Stimulated activated CD8-positive, alpha-beta memory T cell treated with anti-CD3 and anti-CD28 coated beads, Interleukin-12 subunit alpha, Interleukin-12 subunit beta, amount 100 ng/mL, for 4 hours (primary cell): Measurements from ENCODE around the gene CNOT4.
A peak's percentile ranks its signal among the peaks of the same experiment; 100 is the strongest.
"Not testable (repeated sequence)": the region's sequence is repeated elsewhere in the genome, so short reads cannot be mapped to it uniquely, and the experiment has no call there.

Experiments used
- DNase-seq: peaks from one replicate; pipeline ENCODE4 v3.0.0-alpha.2; 2020; ENCODE audit warnings: low read depth

CNOT4 gene

DNA sequence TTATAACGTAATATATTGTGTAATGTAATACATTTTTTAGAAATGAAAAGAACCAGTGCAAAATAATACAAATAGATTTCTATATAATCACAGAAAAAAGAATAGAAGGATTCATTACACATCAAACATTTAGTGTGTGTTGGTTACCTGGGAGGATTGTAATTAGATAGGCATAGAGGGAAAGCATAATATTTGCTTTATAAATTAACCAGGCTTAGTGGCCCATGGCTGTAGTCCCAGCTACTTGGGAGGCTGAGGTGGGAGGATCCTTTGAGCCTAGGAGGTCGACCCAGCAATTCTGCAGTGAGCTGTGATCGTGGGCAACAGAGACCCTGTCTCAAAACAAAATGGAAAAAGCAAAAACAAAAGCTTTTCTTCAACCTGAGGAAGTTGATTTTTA lies 5.0 kb upstream of the CNOT4 start:
- DNase-seq: no peak

DNA sequence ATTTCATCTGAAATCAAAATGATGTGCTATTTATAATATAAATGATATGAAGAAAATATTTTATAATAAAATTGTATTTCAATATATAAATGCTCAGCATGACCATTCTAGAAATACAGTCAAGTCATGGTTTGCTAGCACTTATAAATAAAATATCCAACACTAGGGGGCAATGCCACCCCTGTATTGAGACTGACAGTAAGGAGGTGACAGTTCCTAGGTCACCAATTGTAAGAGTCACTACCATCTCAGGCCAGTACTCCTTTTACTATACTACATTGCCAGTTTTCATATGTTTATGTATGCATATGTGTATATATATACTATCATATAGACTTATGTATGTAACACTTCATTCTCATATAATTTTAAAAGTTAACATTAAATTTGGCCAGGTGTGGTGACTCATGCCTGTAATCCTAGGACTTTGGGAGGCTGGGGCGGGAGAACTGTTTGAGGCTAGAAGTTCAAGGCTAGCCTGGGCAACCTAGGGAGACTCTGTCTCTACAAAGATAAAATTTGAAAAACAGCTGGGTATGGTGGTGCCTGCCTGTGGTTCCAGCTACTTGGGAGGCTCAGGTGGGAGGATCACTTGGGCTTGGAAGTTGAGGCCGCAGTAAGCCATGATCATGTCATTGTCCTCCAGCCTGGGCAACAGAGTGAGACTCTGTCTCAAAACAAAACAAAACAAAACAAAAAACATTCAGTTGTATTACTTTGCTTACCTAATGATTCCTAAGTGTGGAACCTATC lies 2.4 kb upstream of the CNOT4 start:
- no peak for DNase-seq

DNA sequence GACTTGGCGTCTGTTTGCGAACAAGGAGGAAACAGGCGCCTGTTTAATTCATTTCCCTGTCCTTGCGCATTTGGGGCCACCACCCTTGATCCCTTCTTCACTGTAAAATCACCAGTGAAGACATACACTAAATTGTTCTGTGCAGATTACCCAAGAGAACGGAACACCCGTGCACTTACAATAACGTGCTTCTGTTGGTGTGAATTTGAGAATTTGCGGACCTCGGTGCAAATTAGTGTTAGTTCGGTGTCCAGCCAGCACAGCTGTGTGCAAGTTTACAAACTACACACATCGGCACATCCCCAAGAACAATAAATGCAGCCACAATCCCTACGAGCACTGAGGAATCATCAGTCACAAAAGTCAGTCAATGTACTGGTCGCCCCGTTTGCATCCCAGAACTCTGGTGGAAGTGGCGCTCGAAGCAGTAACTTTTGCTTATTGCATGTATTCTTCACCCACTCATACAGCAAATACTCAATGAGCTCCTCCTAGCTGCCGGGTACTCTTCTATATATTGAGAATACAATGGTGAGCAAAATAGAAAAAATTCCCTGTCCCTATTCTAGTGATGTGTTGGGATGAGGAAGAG lies 786 bp upstream of the CNOT4 start:
- no peak for DNase-seq

DNA sequence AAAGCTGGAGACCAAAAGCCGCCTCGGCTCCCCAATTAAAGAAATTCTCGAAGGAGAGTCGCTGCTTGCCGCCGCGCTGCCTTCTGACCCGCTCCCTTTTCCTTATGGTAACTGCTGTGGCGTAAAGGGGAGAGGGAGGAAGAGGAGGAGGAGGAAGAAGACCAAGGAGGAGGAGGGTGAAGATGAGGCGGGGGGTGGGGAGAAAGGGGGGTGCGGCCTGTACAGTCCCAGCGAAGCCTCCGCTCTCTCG lies 388 bp downstream of the CNOT4 start:
- peak; percentile 6 for DNase-seq

DNA sequence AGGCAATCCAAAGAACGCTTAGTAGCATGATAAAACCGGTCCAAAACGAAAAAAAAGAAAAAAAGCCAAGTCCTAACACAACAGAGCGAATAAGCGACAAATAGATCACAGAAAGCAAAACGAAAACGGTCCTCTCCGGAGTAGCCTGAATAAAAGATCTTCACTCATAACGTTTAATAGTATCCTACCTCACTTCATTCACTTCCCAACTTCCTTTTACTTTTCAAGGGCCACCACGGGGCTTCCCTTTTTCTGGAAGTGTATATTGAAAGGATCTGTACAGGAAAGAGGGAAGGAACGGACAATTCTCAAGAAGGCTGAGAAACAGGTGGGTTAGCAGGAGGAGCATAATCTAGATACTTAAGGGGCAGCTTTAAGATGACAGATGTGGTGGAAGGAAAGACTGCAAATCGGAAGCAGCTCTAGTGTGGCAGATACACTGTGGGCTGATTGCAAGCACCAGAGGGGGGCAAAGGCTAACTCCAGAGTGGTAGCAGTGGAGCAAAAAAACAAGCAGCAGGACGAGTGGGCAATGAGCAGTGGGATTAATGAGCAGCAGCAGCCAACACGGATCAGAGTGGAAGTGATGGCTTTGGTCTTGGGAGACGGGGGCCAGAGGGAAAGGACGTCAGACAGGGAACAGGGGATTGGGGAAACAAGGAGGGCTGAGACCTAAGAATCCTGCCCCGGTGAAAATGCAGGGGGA lies 866 bp downstream of the CNOT4 start:
- DNase-seq: no peak

DNA sequence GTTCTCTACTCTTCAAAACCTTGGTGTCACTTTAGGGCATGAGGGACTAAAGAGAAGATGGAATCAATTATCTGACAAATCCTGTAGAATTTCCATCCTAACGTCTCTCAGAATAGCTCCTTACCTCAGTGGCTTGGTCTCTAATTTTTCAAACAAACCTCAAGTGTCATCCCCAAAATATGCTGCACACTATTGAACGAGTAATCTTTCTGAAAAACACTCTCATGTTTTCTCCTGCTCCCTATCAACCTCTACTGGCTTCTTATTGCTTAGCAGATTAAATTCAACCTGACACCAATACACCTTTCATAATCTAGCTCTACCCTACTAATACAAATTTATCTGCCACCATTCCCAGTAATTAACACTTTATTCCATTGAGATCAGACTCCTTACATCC lies 8.5 kb downstream of the CNOT4 start:
- no peak for DNase-seq

DNA sequence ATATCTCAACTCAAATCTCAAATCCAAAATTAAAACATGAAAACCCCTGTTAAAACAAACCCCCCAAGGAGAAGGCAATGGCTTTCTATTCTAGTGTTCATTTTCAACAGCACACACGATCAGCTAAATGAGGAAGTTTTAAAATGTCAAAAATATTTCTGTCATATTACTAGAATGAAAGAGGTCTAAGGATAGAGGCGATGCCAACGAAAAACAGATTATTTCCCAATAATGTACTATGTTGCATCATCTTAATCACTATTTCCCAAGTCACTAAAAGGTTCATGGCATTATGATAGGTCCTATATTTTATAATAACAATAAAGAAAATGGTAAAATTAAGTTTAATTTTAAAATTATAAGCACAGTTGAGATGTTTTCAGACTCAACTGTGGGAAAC lies 10.1 kb downstream of the CNOT4 start:
- no peak for DNase-seq

DNA sequence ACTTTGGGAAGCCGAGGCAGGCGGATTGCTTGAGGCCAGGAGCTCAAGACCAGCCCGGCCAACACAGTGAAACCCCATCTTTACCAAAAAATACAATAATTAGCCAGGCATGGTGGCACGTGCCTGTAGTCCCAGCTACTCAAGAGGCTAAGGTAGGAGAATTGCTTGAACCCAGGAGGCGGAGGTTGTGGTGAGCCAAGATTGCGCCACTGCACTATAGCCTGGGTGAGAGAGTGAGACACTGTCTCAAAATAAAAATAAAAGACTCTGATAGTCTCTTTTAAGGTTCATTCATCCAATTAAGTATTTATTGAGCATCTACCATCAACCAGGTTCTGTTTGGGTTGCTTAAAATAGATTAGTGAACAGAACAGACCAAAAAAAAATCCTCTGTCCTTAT lies 12.7 kb downstream of the CNOT4 start:
- not testable (repeated sequence) for DNase-seq

DNA sequence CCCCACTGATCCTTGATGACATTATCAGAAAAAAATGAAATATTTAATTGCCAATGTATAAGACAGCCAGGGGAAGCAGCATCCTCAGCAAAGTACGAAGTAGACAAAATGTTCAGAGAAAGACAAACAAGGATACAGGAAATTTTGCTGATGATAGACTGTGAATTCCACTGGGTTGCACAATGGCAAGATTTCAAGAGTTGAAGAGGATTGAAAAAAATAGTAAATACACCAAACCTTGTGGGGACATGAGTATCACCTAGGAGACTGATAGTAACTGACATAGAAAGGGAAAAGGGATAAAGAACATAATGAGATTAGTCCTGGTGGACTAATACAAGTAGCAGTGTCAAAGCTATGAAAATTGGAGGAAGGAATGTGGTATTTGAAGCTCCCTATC lies 16.5 kb downstream of the CNOT4 start:
- no peak for DNase-seq

DNA sequence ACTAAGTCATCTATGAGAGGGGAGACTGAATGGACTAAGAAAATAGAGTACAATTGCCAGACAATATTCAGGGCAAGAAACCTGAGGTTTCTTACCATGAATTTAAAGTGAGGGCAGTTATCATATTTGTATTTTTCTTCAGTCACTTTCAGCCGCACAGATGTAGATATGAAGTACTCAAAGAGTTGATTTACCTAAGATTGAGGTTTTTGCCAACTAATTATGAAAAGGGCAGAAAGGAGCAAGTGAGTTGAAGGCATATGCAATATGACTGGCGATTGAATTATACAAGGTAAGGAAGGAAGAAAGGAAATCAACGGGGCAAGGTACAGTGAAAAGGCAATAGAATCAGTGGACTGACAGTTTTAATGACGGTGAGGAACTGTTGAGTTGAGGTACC lies 17.8 kb downstream of the CNOT4 start:
- no peak for DNase-seq

DNA sequence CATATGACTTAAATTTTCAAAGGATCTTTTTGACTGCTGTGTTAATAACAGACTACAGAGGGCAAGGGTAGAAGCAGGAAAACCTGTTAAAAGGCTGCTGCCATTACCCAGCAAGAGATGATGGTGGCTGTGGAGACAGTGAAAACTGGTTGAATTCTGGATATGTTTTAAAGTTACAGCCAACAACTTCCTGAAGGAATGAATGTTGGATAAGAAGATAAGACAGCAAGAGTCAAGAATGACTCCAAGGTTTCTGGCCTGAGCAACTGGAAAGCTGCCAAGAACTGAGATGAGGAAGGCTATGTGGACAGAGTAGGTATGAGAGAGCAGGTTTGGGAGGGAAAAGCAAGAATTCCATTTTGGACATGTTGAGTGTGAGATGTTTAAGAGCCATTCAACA lies 19.1 kb downstream of the CNOT4 start:
- DNase-seq: no peak

DNA sequence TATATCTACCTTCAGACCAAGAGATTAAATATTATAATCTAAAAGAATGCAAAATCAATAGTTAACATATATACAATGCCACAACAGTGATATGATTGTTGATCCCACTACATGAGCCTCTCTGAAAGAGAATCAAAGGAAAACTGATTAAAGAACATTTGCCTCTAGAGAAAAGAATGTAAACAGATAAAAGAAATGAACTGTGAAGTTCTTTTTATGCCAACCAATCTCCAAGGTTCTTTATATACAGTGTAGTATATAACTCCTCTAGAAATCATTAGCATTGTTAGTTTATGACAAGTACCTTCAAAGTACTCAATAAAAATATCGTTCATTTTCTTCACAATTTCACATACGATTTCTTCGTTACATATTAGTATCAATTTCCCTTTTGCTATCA lies 20.1 kb downstream of the CNOT4 start:
- no peak for DNase-seq

DNA sequence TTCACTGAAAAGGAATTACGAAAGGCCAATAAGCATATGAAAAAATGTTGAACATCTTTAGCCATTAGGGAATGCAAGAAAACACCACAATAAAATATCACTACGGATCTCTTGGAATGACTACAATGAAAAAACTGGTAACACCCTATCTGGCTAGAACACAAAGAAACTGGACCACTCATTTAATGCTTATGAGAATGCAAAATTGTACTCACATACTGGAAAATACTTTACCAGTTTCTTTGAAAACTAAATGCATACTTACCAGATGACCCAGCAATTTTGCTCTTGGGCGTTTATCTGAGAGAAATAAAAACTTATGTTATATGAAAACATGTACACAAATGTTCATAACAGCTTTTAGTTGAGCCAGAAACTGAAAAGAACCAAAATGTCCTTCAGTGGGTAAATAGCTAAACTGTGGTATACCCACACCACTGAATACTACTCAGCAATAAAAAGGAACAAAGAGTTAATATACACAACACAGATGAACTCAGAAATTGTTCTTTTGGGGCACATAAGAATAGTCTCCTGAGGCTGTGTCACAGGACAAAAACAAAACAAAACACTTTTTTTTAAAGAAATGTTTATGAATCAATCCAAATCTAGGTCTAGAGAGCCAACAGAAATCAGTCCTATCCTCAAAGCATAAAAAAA lies 23.5 kb downstream of the CNOT4 start:
- DNase-seq: no peak

DNA sequence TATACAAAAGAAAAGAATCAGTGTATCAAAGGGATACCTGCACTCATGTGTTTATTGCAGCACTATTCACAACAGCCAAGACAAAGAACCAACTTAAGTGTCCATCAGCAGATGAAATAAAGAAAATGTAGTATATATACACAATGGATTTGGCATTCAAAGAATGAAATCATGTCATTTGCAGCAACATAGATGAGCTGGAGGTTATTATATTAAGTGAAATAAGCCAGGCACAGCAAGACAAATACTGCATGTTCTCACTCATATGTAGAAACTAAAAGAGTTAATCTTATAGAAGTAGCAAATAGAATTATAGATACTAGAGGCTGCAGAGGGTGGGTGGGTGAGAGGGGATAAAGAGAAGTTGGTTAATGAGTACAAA lies 28.3 kb downstream of the CNOT4 start:
- no peak for DNase-seq

DNA sequence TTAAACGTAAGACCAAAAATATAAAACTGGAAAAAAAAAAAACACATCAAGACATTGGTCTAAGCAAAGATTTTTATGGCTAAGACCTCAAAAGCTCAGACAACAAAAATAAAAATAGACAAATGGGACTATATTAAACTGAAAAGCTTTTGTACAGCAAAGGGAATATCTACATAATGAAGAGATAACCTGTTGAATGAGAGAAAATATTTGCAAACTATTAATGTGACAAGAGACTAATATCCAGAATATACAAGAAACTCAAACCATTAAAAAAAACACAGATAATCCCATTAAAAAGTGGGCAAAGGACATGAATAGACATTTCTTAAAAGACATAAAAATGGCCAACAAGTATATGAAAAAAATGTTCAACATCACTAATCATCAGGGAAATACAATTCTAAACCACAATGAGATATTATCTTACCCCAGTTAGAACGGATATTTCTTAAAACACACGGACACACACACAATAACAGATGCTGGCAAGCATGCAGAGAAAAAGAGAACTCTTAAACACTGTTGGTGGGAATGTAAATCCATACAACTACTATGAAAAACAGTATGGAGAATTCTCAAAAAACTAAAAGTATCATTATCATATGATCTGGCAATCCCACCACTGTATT lies 28.8 kb downstream of the CNOT4 start:
- no peak for DNase-seq

DNA sequence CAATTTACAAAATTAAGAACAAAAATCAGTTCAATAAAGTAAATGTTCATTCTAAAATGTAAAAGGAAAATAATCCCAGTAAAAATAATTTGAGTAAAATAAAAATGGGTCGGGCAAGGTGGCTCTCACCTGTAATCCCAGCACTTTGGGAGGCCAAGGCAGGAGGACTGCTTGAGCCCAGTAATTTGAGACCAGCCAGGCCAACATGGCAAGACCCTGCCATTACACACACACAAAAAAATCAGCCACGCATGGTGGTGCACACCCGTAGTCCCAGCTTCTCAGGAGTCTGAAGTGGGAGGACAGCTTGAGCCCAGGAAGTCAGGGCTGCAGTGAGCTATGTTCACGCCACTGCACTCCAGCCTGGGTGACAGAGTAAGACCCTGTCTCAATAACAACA lies 34.4 kb downstream of the CNOT4 start:
- no peak for DNase-seq

DNA sequence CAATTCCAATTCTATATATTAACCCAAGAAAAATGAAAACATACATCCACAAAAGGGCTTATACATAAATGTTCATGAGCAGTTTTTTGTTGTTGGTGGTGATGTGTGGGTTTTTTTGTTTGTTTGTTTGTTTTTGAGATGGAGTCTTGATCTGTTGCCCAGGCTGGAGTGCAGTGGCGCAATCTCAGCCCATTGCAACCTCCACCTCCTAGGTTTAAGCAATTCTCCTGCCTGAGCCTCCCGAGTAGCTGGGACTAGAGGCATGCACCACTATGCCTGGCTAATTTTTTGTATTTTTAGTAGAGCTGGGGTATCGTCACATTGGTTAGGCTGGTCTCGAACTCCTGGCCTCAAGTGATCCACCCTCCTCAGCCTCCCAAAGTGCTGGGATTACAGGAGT lies 40.2 kb downstream of the CNOT4 start:
- DNase-seq: not testable (repeated sequence)

DNA sequence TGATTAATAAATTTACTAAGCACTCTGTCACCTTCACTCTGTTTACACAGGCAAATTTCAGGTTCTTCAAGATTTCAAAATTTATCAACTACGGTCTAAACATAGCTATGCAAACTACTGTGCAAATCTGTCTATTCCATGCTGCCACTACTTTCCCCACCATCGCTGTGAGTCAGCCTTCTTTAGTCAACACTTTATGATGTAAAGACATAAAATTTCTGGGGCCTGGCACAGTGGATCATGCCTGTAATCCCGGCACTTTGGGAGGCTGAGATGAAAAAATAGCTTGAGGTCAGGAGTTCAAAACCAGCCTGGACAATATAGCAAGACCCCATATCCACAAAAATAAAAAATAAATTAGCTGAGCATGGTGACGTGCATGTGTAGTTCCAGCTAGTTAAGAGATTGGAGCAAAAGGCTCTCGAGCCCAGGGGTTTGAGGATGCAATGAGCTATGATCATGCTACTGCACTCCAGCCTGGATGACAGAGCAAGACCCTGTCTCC lies 42.6 kb downstream of the CNOT4 start:
- no peak for DNase-seq

DNA sequence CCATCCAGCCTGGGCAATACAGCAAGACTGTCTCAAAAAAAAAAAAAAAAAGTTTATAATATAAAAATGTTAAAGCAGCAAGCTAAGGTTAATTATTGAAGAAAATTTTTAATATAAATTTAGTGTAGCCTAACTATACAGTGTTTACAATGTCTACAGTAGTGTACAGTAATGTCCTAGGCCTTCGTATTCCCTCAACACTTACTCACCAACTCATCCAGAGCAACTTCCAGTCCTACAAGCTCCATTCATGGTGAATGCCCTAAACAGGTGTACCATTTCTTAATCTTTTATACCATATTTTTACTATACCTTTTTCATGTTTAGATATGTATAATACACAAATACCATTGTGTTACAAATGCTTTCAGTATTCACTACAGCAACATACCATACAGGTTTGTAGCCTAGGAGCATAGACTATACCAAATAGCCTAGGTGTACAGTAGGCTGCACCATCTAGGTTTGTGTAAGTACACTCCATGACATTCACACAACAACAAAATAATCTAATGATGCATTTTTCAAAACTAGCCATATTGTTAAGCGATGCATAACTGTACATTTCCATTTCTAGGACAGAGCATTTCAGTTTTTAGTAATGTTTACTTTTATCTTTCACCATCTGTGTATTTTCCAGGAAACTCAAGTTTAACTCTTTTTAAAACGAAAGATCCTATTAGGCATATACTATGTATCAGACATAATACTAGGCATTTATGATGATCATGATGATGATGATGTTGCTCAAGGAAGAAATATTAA lies 43.3 kb downstream of the CNOT4 start:
- DNase-seq: no peak

DNA sequence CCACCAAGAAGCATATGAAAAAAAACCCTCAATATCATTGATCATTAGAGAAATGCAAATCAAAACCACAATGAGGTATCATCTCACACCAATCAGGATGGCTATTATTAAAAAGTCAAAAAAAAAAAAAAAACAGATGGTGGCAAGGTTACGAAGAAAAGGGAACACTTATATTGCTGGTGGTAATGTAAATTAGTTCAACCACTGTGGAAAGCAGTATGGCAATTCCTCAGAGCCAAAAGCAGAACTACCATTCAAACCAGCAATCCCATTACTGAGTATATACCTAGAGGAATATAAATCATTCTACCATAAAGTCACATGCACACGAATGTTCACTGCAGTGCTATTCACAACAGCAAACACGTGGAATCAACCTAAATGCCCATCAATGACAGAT lies 46.0 kb downstream of the CNOT4 start:
- no peak for DNase-seq

DNA sequence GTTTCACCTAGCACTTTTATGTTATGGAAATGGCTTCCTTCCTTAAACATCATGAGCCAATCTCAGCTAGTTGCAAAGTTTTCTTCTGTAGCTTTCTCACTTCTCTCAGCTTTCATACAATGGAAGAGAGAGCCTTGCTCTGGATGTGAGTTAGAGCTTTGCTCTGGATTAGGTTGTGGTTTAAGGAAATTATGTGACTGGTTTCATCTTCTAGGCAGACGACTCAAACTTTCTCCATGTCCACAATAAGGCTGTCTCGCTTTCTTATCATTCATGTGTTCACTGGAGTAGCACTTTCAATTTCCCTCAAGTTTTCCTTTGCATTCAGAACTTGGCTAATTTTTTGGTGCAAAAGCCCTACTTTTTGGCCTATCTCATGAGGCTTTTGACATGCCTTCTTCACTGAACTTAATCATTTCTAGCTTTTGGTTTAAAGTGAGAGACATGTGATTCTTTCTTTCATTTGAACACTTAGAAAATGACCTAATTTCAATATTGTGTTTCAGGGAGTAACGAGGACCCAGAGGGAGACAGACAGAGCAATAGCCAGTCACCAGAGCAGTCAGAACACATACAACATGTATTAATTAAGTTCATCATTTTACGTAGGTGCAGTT lies 49.8 kb downstream of the CNOT4 start:
- no peak for DNase-seq
